HG03521 (cell line): ENCODE measurements around the gene SH3TC1.

Source experiments
- ATAC-seq: cut with Tn5 transposase; IDR thresholded peaks from one replicate; pipeline ENCODE4 v1.9.1; 2021; ENCODE audit warnings: mild to moderate bottlenecking, moderate library complexity; ENCODE audit not compliant: unreplicated experiment

SH3TC1 gene

GRCh38 chr4:8257854-8258253 lies 58.8 kb downstream of the SH3TC1 start:
- no peak for ATAC-seq

GRCh38 chr4:8258552-8259212 lies 59.6 kb downstream of the SH3TC1 start:
- ATAC-seq, result no peak

- no peak for ATAC-seq
Observed at GRCh38 chr4:8259743-8260430, 60.8 kb downstream of the SH3TC1 start.

GRCh38 chr4:8260656-8261111 lies 61.6 kb downstream of the SH3TC1 start:
- no peak for ATAC-seq

- ATAC-seq, result no peak
Observed at GRCh38 chr4:8261851-8262535, 62.9 kb downstream of the SH3TC1 start.

- no peak for ATAC-seq
Observed at GRCh38 chr4:8262637-8263322, 63.7 kb downstream of the SH3TC1 start.

GRCh38 chr4:8263397-8263796 lies 64.3 kb downstream of the SH3TC1 start:
- no peak for ATAC-seq

- no peak for ATAC-seq
Observed at GRCh38 chr4:8264106-8264505, 65.0 kb downstream of the SH3TC1 start.

GRCh38 chr4:8265171-8265929 lies 66.3 kb downstream of the SH3TC1 start:
- ATAC-seq, result no peak

- no peak for ATAC-seq
Observed at GRCh38 chr4:8266088-8266487, 67.0 kb downstream of the SH3TC1 start.

- no peak for ATAC-seq
Observed at GRCh38 chr4:8266508-8266907, 67.4 kb downstream of the SH3TC1 start.

- ATAC-seq, result no peak
Observed at GRCh38 chr4:8267077-8267476, 68.0 kb downstream of the SH3TC1 start.

GRCh38 chr4:8268211-8268610 lies 69.1 kb downstream of the SH3TC1 start:
- ATAC-seq, result no peak

GRCh38 chr4:8268901-8269534 lies 69.9 kb downstream of the SH3TC1 start:
- ATAC-seq, result no peak

GRCh38 chr4:8269535-8270417 lies 70.7 kb downstream of the SH3TC1 start, which contains the start of gene HTRA3:
TSS of gene HTRA3 (plus strand) at chr4:8269754. CDS start at chr4:8269969, 215 bp downstream.
- ATAC-seq, result no peak

- no peak for ATAC-seq
Observed at GRCh38 chr4:8270418-8270771, 71.3 kb downstream of the SH3TC1 start.

- no peak for ATAC-seq
Observed at GRCh38 chr4:8270912-8271815, 72.1 kb downstream of the SH3TC1 start.

GRCh38 chr4:8271821-8272220 lies 72.7 kb downstream of the SH3TC1 start:
- ATAC-seq, result no peak
